Activated T-cell treated with anti-CD3 and anti-CD28 coated beads, Interleukin-2, amount 50 U/mL, for 4 hours (primary cell): ENCODE measurements around the gene DIAPH2. TPM values are rescaled to one million over a fixed set of nuclear protein-coding genes. Genes with fewer than 3 reads are reported as not detected.

Experiments
- ATAC-seq, 2 donors: fragments of 200-7000 bp; cut with Tn5 transposase; one replicate each; pipeline ENCODE4 v1.10.0; 2021
- DNase-seq: peaks from one replicate; pipeline ENCODE4 v3.0.0-alpha.2; 2020
- H3K27me3 Mint-ChIP-seq: one replicate; pipeline ENCODE4 v1.8.0; 2021; ENCODE audit warnings: low read depth, mixed read lengths
- H3K36me3 Mint-ChIP-seq: one replicate; pipeline ENCODE4 v1.8.0; 2022; ENCODE audit warnings: mixed read lengths; ENCODE audit not compliant: insufficient read depth
- H3K4me1 Mint-ChIP-seq: one replicate; pipeline ENCODE4 v1.8.0; 2021; ENCODE audit warnings: low read depth, mixed read lengths
- H3K4me3 Mint-ChIP-seq: one replicate; pipeline ENCODE4 v1.8.0; 2021; ENCODE audit warnings: mild to moderate bottlenecking, moderate library complexity, mixed read lengths
- H3K9me3 Mint-ChIP-seq: one replicate; pipeline ENCODE4 v1.8.0; 2021; ENCODE audit warnings: mixed read lengths
- total RNA-seq, 3 donors: library from RNA; stranded (reverse); gene quantifications; one replicate each; pipeline ENCODE4 v1.2.1, GENCODE V29; 2021

Gene DIAPH2
- total RNA-seq, 3 donors from 2014 or later = 4.4 to 4.8 (median 4.4) TPM

DNA sequence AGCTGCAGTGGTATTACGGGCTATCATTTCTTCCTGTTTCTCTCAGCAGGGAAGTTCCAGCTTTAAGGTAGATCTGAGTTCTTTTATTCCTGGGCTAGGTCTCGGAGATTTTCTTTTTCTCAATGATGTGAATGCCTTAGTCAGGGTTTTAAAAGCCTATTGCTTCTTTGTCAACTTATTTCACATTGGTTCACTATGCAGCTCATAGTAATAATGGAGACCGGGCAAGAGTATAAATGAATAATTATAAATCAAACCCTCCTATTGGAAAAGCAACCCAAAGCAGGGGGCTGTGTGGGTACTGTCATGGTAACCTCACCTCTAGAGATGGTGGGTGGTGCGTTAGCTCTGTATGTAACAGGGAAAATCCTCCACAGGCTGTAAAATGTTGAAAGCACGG lies 762.7 kb downstream of the DIAPH2 start:
- H3K9me3 Mint-ChIP-seq = no peaks in the 10 kb centered on the region
- no peaks in the 10 kb centered on the region for H3K27me3 Mint-ChIP-seq
- DNase-seq (no peak), ATAC-seq (no peak)
- no peak overlapping the region for H3K4me3 Mint-ChIP-seq
- no peaks in the 10 kb centered on the region for H3K36me3 Mint-ChIP-seq
- no peaks in the 10 kb centered on the region for H3K4me1 Mint-ChIP-seq

DNA sequence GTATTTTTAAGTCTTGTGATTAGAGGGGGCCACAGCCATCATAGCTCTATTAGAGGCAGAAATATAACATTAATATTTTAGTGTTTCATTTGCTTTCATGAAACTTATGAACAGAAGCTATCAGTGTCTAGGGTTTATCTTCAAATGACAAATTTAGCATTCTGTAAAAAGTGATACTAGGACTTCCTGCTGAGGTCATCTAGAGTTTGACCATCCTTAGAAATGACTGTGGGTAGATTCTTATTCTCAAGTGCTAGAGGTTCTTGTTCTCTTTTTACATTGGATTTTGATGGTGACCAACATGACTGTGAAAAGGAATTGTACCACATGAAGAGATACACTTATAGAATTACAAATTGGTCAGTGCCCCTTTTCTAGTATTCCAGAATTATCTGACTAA lies 767.6 kb downstream of the DIAPH2 start:
- ATAC-seq (no peak), DNase-seq (no peak)
- Mint-ChIP-seq H3K9me3 (no peaks in the 10 kb centered on the region), H3K36me3 (no peaks in the 10 kb centered on the region), H3K4me3 (no peak overlapping the region), H3K27me3 (no peaks in the 10 kb centered on the region), H3K4me1 (no peaks in the 10 kb centered on the region)

DNA sequence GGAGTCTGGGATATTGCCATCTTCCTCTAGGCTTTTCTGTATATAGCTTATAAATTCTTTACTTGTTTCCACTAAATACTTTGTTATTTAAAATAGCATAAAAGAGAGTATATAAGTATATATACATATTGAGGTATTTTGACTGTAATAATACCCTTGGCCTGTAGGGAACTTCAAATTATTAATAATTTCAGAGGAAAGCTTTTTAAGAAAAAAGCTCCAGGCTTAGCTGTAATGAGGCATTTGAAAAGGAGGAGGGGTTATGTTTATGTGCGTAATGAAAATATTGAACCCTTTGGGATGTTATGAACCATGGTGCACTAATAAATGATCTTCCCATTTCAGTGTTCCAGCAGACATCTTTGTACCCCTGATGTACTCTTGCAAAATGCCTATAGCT lies 777.1 kb downstream of the DIAPH2 start:
- Mint-ChIP-seq H3K4me3 (no peak overlapping the region), H3K27me3 (no peaks in the 10 kb centered on the region), H3K9me3 (no peaks in the 10 kb centered on the region), H3K36me3 (no peaks in the 10 kb centered on the region), H3K4me1 (no peaks in the 10 kb centered on the region)
- DNase-seq (no peak), ATAC-seq (no peak)

DNA sequence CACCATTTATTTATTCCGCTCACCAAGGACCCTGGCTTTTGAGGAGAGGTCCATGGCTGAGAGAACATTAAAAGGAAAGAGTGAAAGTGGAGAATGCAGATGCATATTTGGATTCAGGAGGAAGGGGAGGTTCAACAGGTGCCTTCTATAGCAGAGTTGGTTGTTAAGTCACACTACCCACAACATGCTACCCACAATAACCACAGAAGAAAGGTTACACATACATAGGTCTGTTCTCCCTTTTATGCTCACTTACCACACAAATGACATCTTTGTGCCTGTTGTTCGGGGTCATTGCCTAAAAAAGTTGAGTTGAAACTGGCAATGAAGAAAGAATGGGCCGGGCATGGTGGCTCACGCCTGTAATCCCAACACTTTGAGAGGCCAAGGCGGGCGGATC lies 786.4 kb downstream of the DIAPH2 start:
- Mint-ChIP-seq H3K4me1 (no peaks in the 10 kb centered on the region), H3K4me3 (no peak overlapping the region), H3K36me3 (no peaks in the 10 kb centered on the region), H3K27me3 (no peaks in the 10 kb centered on the region), H3K9me3 (no peaks in the 10 kb centered on the region)
- ATAC-seq (no peak), DNase-seq (no peak)

DNA sequence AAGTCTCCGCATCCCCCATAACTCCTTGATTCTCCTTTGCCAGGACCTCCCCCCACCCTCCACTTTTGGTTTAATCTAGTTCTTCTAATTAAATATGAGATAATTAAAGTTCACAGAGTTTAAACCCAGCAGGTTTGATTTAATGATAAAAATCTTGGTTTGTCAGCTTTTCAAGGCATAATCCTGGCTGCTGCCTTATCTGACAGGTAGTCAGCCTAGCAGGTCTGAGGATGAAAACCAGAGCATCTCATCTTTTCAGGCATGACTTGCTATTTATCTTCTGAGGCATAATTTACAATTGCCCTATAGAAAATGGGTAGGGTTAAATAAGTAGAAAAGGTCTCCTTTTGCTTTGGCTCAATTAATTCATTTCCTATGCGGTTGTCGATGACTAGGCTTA lies 790.3 kb downstream of the DIAPH2 start:
- H3K4me1 Mint-ChIP-seq = no peaks in the 10 kb centered on the region
- no peaks in the 10 kb centered on the region for H3K27me3 Mint-ChIP-seq
- H3K36me3 Mint-ChIP-seq = no peaks in the 10 kb centered on the region
- ATAC-seq (no peak), DNase-seq (no peak)
- no peaks in the 10 kb centered on the region for H3K9me3 Mint-ChIP-seq
- H3K4me3 Mint-ChIP-seq = no peak overlapping the region

DNA sequence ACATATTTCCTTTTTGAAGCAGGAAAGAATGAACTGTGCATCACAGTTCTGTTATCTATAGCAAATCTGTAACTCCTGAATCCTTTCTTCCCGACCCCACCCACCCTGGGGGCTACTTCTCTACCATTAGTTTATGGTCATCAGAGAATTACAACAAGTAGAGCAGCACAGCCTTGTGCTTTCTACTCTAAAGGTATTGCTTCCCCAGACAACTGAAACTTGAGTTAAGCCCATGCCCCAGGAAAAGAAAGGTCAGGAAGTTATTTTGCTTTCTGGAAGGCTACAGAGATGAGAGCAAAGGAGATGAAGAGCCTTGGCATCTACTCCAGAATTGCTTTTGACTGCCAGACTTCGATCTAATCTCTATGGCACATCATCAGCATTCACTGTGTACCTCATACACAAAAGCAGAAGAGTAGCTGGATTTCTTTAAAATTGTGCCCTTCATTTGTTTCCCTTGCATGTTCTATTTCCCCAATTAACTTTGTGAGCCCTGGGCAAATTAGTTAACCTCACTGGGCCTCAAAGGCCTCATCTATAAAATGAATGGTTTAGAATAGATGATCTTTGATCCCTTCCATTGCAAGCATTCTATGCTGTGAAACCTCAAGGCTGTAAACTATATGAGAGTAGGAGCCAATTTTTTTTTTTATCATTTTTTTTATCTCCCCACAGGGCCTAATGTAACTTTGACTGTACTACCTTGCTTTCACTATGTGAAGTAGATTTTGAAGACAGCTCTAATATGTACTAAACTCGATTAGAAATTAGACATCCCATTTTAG lies 794.7 kb downstream of the DIAPH2 start:
- no peaks in the 10 kb centered on the region for H3K27me3 Mint-ChIP-seq
- ATAC-seq (no peak), DNase-seq (no peak)
- H3K4me3 Mint-ChIP-seq = no peak overlapping the region
- no peaks in the 10 kb centered on the region for H3K9me3 Mint-ChIP-seq
- H3K36me3 Mint-ChIP-seq = no peaks in the 10 kb centered on the region
- no peaks in the 10 kb centered on the region for H3K4me1 Mint-ChIP-seq

DNA sequence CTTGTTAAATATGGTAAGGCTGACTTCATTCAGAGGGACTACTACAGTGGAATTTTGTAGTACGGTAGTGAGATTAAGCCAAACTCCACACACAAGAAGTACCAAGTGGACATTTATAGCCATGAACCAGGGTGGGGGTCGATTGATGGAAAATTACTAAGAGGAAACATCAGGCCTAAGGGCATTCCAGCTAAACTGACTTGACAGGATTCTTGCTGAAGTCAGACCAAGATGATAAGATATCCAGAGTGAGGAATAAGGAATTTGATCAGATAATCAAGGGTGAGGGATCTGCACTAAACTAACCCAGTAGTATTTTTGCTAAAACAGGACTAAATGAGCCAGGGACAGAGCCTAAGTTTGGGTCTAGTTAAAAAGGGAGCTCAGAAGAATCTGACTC lies 796.6 kb downstream of the DIAPH2 start:
- no peak for ATAC-seq
- no peak for DNase-seq
- Mint-ChIP-seq H3K4me1 (no peaks in the 10 kb centered on the region), H3K36me3 (no peaks in the 10 kb centered on the region), H3K9me3 (no peaks in the 10 kb centered on the region), H3K27me3 (no peaks in the 10 kb centered on the region), H3K4me3 (no peak overlapping the region)

DNA sequence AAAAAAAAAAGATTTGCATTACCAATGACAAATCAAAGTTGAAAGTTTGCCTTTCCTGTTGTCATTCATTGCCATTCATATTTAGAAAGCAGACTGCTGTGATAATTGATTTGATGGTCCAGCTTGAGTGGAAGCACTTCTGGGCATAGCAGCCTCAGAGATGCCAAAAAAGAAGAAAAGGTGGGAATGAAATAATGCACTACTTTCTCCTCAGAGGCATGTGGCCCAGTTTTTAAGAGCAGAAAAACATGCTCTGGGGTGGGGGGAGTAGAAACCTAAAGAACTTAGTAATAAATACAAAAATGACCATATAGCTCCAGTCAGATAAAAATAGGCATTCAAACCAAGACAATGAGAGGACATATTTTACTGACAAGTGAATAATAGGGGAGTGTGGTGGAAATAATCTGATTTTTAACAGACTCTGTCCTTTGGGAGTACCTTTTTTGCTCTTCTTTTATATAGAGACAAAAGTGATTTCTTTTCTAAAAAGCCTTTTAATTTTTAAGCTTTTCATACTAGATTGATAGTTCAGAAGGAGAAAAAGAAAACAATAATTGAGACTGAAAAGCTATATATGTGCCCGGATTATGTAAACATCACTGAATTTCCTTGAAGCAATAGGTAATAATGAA lies 798.1 kb downstream of the DIAPH2 start:
- DNase-seq = no peak
- Mint-ChIP-seq H3K36me3 (no peaks in the 10 kb centered on the region), H3K4me1 (no peaks in the 10 kb centered on the region), H3K27me3 (no peaks in the 10 kb centered on the region), H3K4me3 (no peak overlapping the region), H3K9me3 (no peaks in the 10 kb centered on the region)
- no peak for ATAC-seq

DNA sequence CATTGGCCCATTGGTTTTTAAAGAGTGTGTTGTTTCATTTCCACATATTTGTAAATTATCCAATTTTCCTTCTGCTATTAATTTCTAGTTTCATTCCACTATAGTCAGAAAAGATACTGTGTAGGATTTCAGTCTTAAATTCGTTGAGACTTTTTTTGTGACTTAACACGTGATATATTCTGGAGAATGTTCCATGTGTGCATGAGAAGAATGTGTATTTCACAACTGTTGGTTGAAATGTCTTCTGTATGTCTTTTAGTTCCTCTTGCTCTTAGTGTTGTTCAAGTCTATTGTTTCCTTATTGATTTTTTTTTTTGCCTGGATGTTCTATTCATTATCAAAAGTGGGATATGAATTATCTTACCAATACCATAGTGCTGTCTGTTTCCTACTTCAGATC lies 806.0 kb downstream of the DIAPH2 start:
- ATAC-seq (no peak), DNase-seq (no peak)
- no peaks in the 10 kb centered on the region for H3K36me3 Mint-ChIP-seq
- no peaks in the 10 kb centered on the region for H3K9me3 Mint-ChIP-seq
- H3K4me1 Mint-ChIP-seq = no peaks in the 10 kb centered on the region
- no peaks in the 10 kb centered on the region for H3K27me3 Mint-ChIP-seq
- no peak overlapping the region for H3K4me3 Mint-ChIP-seq

DNA sequence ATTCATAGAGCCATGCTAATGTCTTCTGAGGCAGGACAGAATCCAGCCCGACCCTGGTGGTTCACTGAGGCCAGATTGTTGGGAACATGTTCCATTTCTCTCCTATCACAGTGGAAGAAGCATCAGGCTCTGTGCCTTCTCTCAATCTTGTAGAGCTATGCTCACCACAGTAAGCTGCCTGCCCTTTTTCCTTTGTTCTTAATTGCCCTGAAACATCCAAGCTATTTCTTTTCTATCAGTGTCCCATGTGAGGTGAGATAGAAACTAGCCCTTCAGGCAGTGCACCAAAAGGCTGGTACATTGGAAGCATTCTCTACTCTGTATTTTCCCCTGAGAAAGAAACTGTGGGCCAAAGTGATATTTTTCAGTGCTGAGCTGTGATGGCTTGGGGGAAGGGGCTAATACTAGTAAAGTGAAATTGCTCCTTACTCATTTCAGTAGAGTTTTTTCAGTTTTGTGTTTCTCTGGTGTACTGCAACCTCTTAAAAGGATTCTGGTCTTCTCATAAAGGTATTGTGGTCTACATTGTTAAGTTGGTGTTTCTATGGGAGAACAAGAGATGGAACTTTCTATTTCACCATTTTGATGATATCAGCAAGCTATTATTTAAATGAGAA lies 810.2 kb downstream of the DIAPH2 start:
- H3K36me3 Mint-ChIP-seq = no peaks in the 10 kb centered on the region
- ATAC-seq (peak; percentile 48 to 56), DNase-seq (no peak)
- H3K9me3 Mint-ChIP-seq = no peaks in the 10 kb centered on the region
- H3K4me3 Mint-ChIP-seq = no peak overlapping the region
- H3K4me1 Mint-ChIP-seq = no peaks in the 10 kb centered on the region
- no peaks in the 10 kb centered on the region for H3K27me3 Mint-ChIP-seq

DNA sequence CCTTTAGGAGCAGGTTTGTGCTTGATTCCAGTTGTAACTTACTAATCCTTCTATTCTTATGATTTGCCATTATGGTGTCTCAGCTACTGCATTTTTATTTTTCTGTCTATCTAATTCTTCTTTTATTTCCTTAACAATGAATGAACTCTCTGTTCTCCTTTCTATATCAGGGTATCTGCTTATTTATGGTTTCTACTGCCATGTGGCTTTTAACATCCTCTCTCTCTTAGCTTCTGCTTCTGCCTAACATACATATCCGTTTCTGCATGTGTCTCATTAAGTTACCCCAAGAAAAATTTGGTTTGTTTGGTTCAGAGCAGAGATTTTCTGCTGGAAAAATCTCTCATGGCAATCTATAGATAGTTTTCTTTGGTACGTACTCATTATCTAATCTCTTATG lies 813.5 kb downstream of the DIAPH2 start:
- DNase-seq (no peak), ATAC-seq (no peak)
- Mint-ChIP-seq H3K9me3 (no peaks in the 10 kb centered on the region), H3K27me3 (no peaks in the 10 kb centered on the region), H3K4me1 (no peaks in the 10 kb centered on the region), H3K36me3 (no peaks in the 10 kb centered on the region), H3K4me3 (no peak overlapping the region)

DNA sequence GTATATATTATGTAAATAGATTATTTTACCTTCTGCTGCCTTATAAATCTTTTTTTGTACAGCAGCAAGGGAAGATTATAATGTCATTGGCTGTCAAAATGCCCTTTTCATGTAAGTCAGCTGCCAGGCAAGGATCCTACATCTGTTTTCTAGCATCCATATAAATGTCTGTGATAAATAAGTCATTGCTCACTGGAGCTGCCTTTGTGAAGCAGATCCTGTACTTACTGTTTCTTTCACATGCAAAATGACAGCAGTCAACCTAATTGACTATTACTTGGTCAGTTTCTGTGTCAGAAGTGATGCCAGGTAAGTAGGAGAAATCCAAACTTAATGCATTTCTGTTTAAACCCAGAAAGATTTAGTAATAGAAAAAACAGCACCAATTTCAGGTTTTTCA lies 819.8 kb downstream of the DIAPH2 start:
- no peaks in the 10 kb centered on the region for H3K27me3 Mint-ChIP-seq

DNA sequence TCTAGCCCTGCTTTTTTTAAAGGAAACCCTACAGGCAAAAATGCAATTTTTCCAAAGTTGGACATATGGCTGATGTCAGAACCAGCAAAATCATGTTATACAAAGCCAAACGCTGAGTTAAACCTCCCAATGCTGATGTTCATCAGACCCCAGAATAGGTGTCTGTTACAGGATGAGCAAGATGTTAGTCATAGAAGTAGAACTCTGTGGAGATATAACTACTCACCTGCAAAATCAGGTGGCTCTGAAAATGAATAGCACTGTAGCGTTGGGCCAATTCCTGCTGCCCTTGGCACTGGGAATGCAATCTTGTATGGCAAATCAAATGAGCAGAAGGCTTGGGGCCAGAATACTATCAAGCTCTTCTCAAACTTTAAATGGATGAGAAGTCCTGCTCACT lies 833.1 kb downstream of the DIAPH2 start:
- Mint-ChIP-seq H3K27me3 (no peaks in the 10 kb centered on the region), H3K36me3 (no peaks in the 10 kb centered on the region), H3K9me3 (no peaks in the 10 kb centered on the region), H3K4me3 (no peak overlapping the region), H3K4me1 (no peaks in the 10 kb centered on the region)
- ATAC-seq (no peak), DNase-seq (no peak)

More for the DNA sequence above, 819.8 kb downstream of the DIAPH2 start:
- Mint-ChIP-seq H3K4me3 (no peak overlapping the region), H3K36me3 (no peaks in the 10 kb centered on the region), H3K4me1 (no peaks in the 10 kb centered on the region), H3K9me3 (no peaks in the 10 kb centered on the region)
- DNase-seq (no peak), ATAC-seq (no peak)

DNA sequence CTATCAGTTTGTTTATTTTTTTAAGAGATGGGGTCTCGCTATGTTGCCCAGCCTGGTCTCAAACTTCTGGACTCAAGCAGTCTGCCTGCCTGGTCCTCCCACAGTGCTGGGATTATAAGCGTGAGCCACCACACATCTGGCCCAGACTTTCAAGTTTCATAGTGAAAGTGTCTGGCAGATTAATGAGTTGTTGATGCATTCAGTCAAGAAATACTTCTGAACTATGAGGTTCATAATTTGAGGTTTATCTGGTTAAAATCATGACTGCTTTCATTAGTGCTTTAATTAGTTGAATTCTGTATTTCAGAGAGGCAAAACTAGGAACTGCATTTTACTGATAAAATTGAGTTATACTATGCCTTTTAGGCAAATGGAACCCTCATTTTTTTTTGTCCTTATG lies 837.7 kb downstream of the DIAPH2 start:
- no peaks in the 10 kb centered on the region for H3K36me3 Mint-ChIP-seq
- no peaks in the 10 kb centered on the region for H3K4me1 Mint-ChIP-seq
- peaks cover 11% of the 10 kb centered on the region for H3K9me3 Mint-ChIP-seq
- no peak overlapping the region for H3K4me3 Mint-ChIP-seq
- H3K27me3 Mint-ChIP-seq = no peaks in the 10 kb centered on the region
- ATAC-seq (no peak), DNase-seq (no peak)

DNA sequence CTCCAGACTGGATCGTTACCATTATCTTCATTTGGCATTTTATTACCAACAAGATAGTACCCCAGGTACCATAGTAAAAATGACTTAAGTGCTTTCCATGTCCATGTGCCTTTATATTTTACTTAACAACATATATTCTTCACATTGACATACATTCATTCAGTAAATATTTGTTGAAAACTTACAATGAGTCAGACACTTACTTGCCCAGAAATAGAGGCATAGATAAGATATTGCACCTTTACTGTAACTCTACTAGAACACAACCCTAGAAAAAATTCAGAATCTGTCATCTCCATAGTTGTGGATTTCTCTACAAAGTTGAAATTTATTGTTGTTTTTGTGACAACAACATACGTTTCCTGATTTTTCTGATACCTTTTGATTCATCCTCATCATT lies 839.7 kb downstream of the DIAPH2 start:
- DNase-seq (no peak), ATAC-seq (no peak)
- Mint-ChIP-seq H3K9me3 (peaks cover 23% of the 10 kb centered on the region), H3K27me3 (no peaks in the 10 kb centered on the region), H3K4me3 (no peak overlapping the region), H3K4me1 (no peaks in the 10 kb centered on the region), H3K36me3 (no peaks in the 10 kb centered on the region)
